D721Med (cell line): ENCODE results near the gene RALGAPB.

Source experiments
- DNase-seq: peaks from one replicate; pipeline ENCODE4 v3.0.0; 2011; ENCODE audit warnings: low spot score; ENCODE audit not compliant: insufficient read length
- FAIRE-seq: peaks from 2 replicates; lab custom pipeline; 2011; peaks lifted over from hg19 to GRCh38; lab: Jason Lieb, UNC
- TF ChIP-seq, protein P1 (sequence below): IDR thresholded peaks from 2 replicates; pipeline ENCODE4 v1.5.1; 2012; ENCODE audit warnings: mild to moderate bottlenecking, control low read depth; ENCODE audit not compliant: insufficient read depth; ENCODE audit errors: missing control alignments

RALGAPB gene

DNA sequence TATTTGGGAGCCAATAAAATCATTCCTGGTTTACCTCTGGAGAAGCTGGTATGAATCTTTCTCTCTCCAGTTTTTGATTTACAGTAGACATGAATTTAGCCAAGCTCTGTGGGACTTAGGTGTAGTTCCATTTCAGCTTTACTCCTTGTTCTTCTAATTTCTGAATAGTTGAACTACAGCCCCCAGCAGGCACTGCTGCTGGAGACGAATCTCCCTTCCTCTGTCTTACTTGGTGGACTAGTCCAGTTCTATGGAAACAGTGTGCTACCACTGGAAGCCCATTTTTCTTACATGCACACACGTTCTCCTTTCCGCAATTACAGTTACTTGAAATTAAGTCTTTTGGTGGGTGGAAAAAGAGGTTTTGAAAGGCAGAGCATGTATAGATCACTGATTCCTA, 42.3 kb downstream of the RALGAPB start:
- no peak for DNase-seq
- TF ChIP-seq, protein P1, sequence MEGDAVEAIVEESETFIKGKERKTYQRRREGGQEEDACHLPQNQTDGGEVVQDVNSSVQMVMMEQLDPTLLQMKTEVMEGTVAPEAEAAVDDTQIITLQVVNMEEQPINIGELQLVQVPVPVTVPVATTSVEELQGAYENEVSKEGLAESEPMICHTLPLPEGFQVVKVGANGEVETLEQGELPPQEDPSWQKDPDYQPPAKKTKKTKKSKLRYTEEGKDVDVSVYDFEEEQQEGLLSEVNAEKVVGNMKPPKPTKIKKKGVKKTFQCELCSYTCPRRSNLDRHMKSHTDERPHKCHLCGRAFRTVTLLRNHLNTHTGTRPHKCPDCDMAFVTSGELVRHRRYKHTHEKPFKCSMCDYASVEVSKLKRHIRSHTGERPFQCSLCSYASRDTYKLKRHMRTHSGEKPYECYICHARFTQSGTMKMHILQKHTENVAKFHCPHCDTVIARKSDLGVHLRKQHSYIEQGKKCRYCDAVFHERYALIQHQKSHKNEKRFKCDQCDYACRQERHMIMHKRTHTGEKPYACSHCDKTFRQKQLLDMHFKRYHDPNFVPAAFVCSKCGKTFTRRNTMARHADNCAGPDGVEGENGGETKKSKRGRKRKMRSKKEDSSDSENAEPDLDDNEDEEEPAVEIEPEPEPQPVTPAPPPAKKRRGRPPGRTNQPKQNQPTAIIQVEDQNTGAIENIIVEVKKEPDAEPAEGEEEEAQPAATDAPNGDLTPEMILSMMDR = no peak
- no peak for FAIRE-seq

DNA sequence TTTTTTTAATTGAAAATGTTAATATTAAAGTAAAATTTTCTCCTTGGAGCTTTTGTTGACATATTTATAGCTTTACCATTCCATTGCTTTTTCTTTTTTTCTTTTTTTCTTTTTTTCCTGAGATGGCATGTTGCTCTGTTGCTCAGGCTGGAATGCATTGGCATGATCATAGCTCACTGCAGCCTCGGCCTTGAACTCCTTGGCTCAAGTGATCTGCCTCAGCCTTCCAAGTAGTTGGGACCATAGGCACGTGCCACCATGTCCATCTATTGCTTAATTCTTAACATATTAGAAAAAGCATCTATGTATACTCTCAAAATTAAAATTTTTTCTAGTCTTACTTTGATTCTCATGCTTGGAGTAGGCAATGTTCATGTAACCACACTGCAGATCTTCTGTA, 43.0 kb downstream of the RALGAPB start:
- no peak for DNase-seq
- TF ChIP-seq, protein P1 = no peak
- no peak for FAIRE-seq

DNA sequence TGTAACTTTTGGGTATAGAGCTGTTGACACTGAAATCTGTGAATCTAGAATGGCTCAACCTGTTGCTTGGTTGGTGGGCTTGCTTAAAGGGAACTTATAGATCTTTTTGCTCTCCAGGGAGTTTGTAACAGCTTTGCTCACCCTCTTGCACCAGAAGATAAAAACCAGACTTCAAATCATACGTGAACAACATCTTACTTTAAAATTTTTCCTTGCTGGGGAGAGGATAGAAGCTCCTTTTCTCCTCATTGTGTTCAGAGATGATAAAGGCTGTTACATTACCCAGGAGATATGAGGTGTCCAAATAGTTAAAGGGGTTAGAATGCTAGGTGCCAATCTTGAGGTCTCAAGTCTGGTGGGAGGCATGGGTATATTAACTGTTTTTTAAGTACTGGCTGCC, 46.8 kb downstream of the RALGAPB start:
- DNase-seq = no peak
- TF ChIP-seq, protein P1 = no peak
- no peak for FAIRE-seq

DNA sequence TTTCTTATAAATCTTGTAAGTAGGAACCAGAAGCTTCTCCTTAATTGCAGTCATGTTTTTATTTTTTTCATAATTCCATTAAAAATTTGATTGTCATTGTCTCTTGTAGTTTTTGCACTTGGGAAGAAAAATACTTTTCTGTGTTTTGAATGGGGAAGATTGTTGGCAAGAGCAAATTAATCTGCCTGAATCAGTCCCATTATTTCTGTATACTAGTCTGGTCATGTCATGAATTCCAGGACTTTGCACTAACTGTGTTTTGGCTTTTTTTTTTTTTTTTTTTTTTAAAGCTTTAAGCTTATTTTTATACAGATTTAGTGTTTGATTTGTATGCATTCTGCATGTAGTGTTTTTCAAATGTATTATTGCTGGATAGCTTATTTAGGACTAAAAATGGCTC, 47.6 kb downstream of the RALGAPB start:
- FAIRE-seq = no peak
- TF ChIP-seq, protein P1 = no peak
- DNase-seq = no peak

DNA sequence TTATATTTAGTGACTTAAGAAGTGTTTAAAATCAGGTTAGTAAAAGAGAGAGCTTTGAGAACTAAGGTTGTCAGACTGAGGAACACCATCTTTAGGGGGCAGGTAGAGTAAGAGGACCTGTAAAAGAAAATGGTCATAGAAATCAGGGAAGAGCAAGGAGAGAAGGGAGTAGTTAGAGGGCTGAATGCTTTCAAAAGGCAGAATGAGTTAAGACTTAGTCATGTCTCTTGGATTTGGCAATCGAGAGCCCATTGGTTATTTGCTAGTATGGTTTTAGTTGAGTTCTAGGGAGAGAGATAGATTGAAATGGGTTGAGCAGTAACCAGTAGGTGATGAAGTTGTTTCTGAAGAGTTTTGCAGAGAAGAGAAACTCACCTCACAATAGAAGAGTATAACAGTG, 51.1 kb downstream of the RALGAPB start:
- TF ChIP-seq, protein P1 = no peak
- DNase-seq = no peak
- no peak for FAIRE-seq

DNA sequence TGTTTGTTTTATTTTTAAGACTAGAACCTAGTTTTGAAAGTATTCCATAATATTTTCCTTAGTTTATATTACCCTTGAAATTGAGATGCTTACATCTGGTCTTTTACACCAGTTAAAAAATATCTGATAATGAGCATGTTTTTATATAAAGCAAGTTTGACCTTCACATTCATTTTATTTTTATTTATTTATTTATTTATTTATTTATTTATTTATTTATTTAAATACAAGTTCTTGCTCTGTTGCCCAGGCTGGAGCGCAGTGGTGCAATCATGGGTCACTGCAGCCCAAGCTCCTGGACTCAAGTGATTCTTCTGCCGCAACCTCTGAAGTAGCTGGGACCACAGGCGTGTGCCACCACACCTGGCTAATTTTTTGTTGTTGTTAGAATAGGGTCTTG, 55.5 kb downstream of the RALGAPB start:
- FAIRE-seq (no peak), DNase-seq (no peak)
- TF ChIP-seq, protein P1 = no peak

DNA sequence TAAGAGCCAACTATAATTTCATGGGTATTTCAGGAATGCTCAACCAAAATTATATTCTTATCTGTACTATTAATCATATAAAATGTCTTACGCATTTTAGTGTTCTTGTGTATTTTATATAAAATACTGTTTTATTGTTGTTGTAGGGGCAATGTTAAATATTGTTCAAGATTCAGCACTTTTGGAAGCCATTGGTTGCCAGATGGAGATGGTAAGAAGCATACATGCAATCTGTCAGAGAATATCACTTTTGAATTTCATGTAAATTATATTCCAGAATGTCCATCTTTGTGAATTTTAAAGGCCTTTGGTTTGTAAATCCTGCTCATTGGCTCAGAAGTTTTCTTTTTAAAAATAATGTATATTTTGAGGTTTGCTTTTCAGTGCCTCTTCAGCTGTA, 58.4 kb downstream of the RALGAPB start:
- TF ChIP-seq, protein P1 = no peak
- DNase-seq = no peak
- no peak for FAIRE-seq
